HepG2 (cell line): ENCODE measurements around the gene COPE. TPM values are rescaled to one million over a fixed set of nuclear protein-coding genes. Genes with fewer than 3 reads are reported as not detected.

ENCODE experiments used
- ATAC-seq: fragments of 200-7000 bp; cut with Tn5 transposase; 3 replicates; pipeline ENCODE4 v1.9.1; 2020; ENCODE audit warnings: mild to moderate bottlenecking, moderate library complexity
- BruUV-seq: library from RNA; stranded (reverse); fragments of 400-500 nt; replicated peaks from 2 replicates; lab custom pipeline; 2021; lab: Mats Ljungman, UMichigan
- CTCF ChIA-PET: fragments of 300-600 bp; formaldehyde crosslinking; extraction: SDS; loops from one replicate; lab custom pipeline; 2021; ENCODE audit warnings: low total read pairs, inconsistent platforms, low intra/inter-chr PET ratio; lab: Yijun Ruan, JAX
- POLR2A ChIA-PET: fragments of 350-600 bp; sonication (Branson Sonifier 250); formaldehyde crosslinking; loops from one replicate; lab custom pipeline; 2020; ENCODE audit warnings: antibody characterized with exemption, inconsistent platforms; lab: Yijun Ruan, JAX
- DNase-seq: peaks from one replicate; pipeline ENCODE4 v3.0.0-alpha.2; 2015; ENCODE audit warnings: low spot score
- FAIRE-seq: peaks from 3 replicates; lab custom pipeline; 2011; peaks lifted over from hg19 to GRCh38; lab: Jason Lieb, UNC
- H2AFZ ChIP-seq: one replicate; pipeline ENCODE4 v1.6.1; 2011; ENCODE audit warnings: low read length, inconsistent platforms
- H3K27ac ChIP-seq: fragments of 300-600 bp; 3 replicates; pipeline ENCODE4 v1.8.0; 2011; ENCODE audit warnings: mixed run types, mild to moderate bottlenecking, mixed read lengths, low read length, inconsistent platforms; ENCODE audit not compliant: insufficient read depth; ENCODE audit errors: extremely low read length
- H3K27me3 ChIP-seq, 2 experiments: fragments of 200-600 bp in 1 of 2; 2 replicates in 1 of 2; 3 replicates in 1 of 2; pipeline versions ENCODE4 v1.6.0 to v1.8.0; 2011; ENCODE audit warnings: low read length in 2 of 2, mild to moderate bottlenecking in 2 of 2, moderate library complexity in 2 of 2, inconsistent platforms in 1 of 2; ENCODE audit not compliant: insufficient read depth in 2 of 2, control insufficient read depth in 1 of 2
- H3K36me3 ChIP-seq, 2 experiments: fragments of 200-600 bp in 1 of 2; replicated peaks in 1 of 2; 2 replicates in 1 of 2; 3 replicates in 1 of 2; pipeline versions ENCODE4 v1.5.1 to v1.8.0; 2011; ENCODE audit warnings: low read length in 2 of 2, inconsistent platforms in 1 of 2; ENCODE audit not compliant: insufficient read depth in 2 of 2, control insufficient read depth in 1 of 2
- H3K4me1 ChIP-seq: 2 replicates; pipeline ENCODE4 v1.5.1; 2012; ENCODE audit warnings: low read length, inconsistent platforms; ENCODE audit not compliant: insufficient read depth
- H3K4me2 ChIP-seq: 2 replicates; pipeline ENCODE4 v1.6.0; 2011; ENCODE audit warnings: low read depth, low read length, inconsistent platforms
- H3K4me3 ChIP-seq, 3 experiments: fragments of 200-600 bp in 1 of 3; sonication (generic), shearing (Covaris generic) in 1 of 3; replicated peaks in 1 of 3; 2 replicates each; pipeline ENCODE4 v1.5.1; 2011 to 2016; ENCODE audit warnings: low read length in 3 of 3, inconsistent platforms in 2 of 3, low read depth in 2 of 3, mild to moderate bottlenecking in 2 of 3, control low read depth in 1 of 3, mixed read lengths in 1 of 3; ENCODE audit not compliant: insufficient read depth in 1 of 3
- H3K79me2 ChIP-seq: one replicate; pipeline ENCODE4 v1.6.1; 2011; ENCODE audit warnings: low read length, inconsistent platforms; ENCODE audit not compliant: insufficient read depth
- H3K9ac ChIP-seq: 2 replicates; pipeline ENCODE4 v1.6.0; 2011; ENCODE audit warnings: mild to moderate bottlenecking, low read depth, low read length, inconsistent platforms; ENCODE audit not compliant: insufficient read depth
- H3K9me3 ChIP-seq: 2 replicates; pipeline ENCODE4 v1.5.1; 2012; ENCODE audit warnings: mild to moderate bottlenecking, low read length
- H4K20me1 ChIP-seq: 2 replicates; pipeline ENCODE4 v1.6.0; 2011; ENCODE audit warnings: inconsistent platforms, mild to moderate bottlenecking, low read length, moderate library complexity; ENCODE audit not compliant: insufficient read depth
- GLI4 ChIP-seq: sonication (generic); formaldehyde crosslinking; IDR thresholded peaks from 2 replicates; pipeline ENCODE4 v1.5.1; 2020; ENCODE audit warnings: missing genetic modification reagents, mild to moderate bottlenecking, moderate library complexity, borderline replicate concordance
- HDAC1 ChIP-seq: sonication (generic); formaldehyde crosslinking; IDR thresholded peaks from 2 replicates; pipeline ENCODE4 v1.5.1; 2020; ENCODE audit warnings: mild to moderate bottlenecking, missing genetic modification reagents
- HNF1A ChIP-seq, 2 experiments: sonication (generic) in 1 of 2; formaldehyde crosslinking in 1 of 2; IDR thresholded peaks; 2 replicates each; pipeline versions ENCODE4 v1.4.0 to v1.6.1; 2016 to 2020; ENCODE audit warnings: borderline replicate concordance in 1 of 2, low read depth in 1 of 2, mild to moderate bottlenecking in 1 of 2, missing genetic modification reagents in 1 of 2
- HNRNPUL1 ChIP-seq: fragments of 200-400 bp; formaldehyde crosslinking; IDR thresholded peaks from 2 replicates; pipeline ENCODE4 v1.6.1; 2017; ENCODE audit warnings: low read depth, mild to moderate bottlenecking, low read length, moderate library complexity
- NONO ChIP-seq, 2 experiments: fragments of 450-650 bp in 1 of 2; sonication (generic) in 1 of 2; formaldehyde crosslinking in 1 of 2; IDR thresholded peaks in 1 of 2; conservative IDR thresholded peaks in 1 of 2; 2 replicates each; pipeline versions ENCODE4 v1.6.1 to v1.8.0; 2017 to 2022; ENCODE audit warnings: mild to moderate bottlenecking in 1 of 2, missing genetic modification reagents in 1 of 2, moderate library complexity in 1 of 2
- RFXAP ChIP-seq: sonication (generic); formaldehyde crosslinking; IDR thresholded peaks from 2 replicates; pipeline ENCODE4 v1.4.0; 2020; ENCODE audit warnings: missing genetic modification reagents, borderline replicate concordance
- RXRB ChIP-seq: IDR thresholded peaks from 2 replicates; pipeline ENCODE4 v1.6.1; 2016; ENCODE audit warnings: borderline replicate concordance, missing genetic modification reagents, missing compliant biosample characterization
- ZFY ChIP-seq: sonication (generic); formaldehyde crosslinking; IDR thresholded peaks from 2 replicates; pipeline ENCODE4 v1.4.0; 2020; ENCODE audit warnings: missing genetic modification reagents
- ZNF296 ChIP-seq: sonication (generic); formaldehyde crosslinking; conservative IDR thresholded peaks from 2 replicates; pipeline ENCODE4 v1.5.0; 2020; ENCODE audit warnings: mild to moderate bottlenecking, missing genetic modification reagents
- WGBS: methylation state at CpG from one replicate; pipeline ENCODE4 v1.1.6; 2017; ENCODE audit warnings: low lambda C conversion rate; 5-methylcytosine and 5-hydroxymethylcytosine counted together
- in situ Hi-C: cut with HindIII; loops from 2 replicates; pipeline ENCODE4 v1.10.0; 2017; ENCODE audit warnings: low pct_unique_long_range_greater_than_20kb; ENCODE audit not compliant: extremely low pct_ligation_motif_present
- intact Hi-C: fragments of 100-400 bp; cut with micrococcal nuclease; formaldehyde crosslinking; loops from one replicate; pipeline ENCODE4 v1.10.0; 2022; ENCODE audit not compliant: unreplicated experiment
- polyA plus RNA-seq, 8 experiments: library from polyadenylated mRNA; depleted of rRNA in 3 of 8; stranded (reverse) in 7 of 8; unstranded in 1 of 8; fragments of >200 nt; fragmentation: Illumina TruSeq in 4 of 8; extraction: Trizol in 4 of 8; gene quantifications; 2 replicates each; pipeline versions ENCODE4 v1.2.1 to v1.2.3, GENCODE V29; 2011 to 2016; ENCODE audit warnings: low read depth in 4 of 8, missing spikeins in 1 of 8, mixed read lengths in 1 of 8; ENCODE audit not compliant: insufficient read depth in 1 of 8
- total RNA-seq, 5 experiments: library from RNA; depleted of rRNA; stranded (reverse); fragments of >200 nt; fragmentation: Illumina TruSeq; extraction: Trizol; gene quantifications; 2 replicates each; pipeline ENCODE4 v1.2.3, GENCODE V29; 2016; ENCODE audit warnings: low read depth in 1 of 5
- TF ChIP-seq, protein P1 (sequence below): sonication (generic); formaldehyde crosslinking; IDR thresholded peaks from 2 replicates; pipeline ENCODE4 v1.5.0; 2020; ENCODE audit warnings: mild to moderate bottlenecking, missing genetic modification reagents, moderate library complexity
- TF ChIP-seq, protein P2 (sequence below): sonication (generic); formaldehyde crosslinking; IDR thresholded peaks from 2 replicates; pipeline ENCODE4 v1.4.0; 2020; ENCODE audit warnings: mild to moderate bottlenecking, missing genetic modification reagents

The COPE gene
- total and polyA plus RNA-seq, 2 of the 13 experiments (the other 11 are each of a cell fraction or from before 2014, with no cell fraction given), result 189 to 205 TPM

DNA sequence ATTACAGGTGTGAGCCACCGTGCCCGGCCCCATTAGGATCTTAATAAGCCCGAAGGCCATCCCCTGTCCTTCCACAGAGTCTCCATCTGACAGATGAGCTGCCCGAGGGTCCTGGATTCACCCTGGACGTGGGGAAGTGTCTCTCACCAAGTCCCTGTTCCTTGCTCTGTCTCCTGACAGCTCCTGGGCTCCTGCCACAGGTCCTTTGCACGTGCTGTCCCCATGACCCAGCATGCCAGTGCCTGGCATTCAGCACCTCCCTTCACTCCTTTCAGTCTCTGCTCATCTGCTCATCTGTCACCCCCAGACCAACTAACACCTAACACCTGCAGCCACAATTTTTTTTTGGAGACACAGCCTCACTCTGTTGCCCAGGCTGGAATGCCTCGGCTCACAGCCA lies 37.7 kb downstream of the COPE start:
- Histone ChIP-seq H4K20me1 (no peaks in the 10 kb centered on the region), H3K27me3 (no peaks in the 10 kb centered on the region), H3K4me2 (no peak overlapping the region), H3K36me3 (peaks cover 2 to 5% of the 10 kb centered on the region in 2 experiments; a peak in 1 of 5 replicates), H3K79me2 (no peaks in the 10 kb centered on the region), H2AFZ (no peak overlapping the region), H3K9ac (no peak overlapping the region), H3K27ac (no peak overlapping the region), H3K4me3 (no peak overlapping the region), H3K9me3 (no peaks in the 10 kb centered on the region), H3K4me1 (no peaks in the 10 kb centered on the region)
- intact Hi-C loops (no loop called here), in situ Hi-C loops (no loop called here)
- BruUV-seq, result no TSS peak
- POLR2A ChIA-PET, result no interaction called here
- ATAC-seq (no peak), FAIRE-seq (no peak), DNase-seq (no peak)
- CTCF ChIA-PET, result no interaction called here
- WGBS, result 95% methylated on average over 7 of the region's 7 CpGs
- TF ChIP-seq ZFY (CRISPR knock-in tag) (no peak), RXRB (CRISPR knock-in tag) (no peak), NONO (IDR thresholded peaks at IDR 0.05) (no peak), NONO (CRISPR knock-in tag; conservative IDR thresholded peaks at IDR 0.05) (no peak), HNRNPUL1 (no peak), GLI4 (CRISPR knock-in tag) (no peak), ZNF296 (CRISPR knock-in tag) (no peak), HDAC1 (CRISPR knock-in tag) (no peak), RFXAP (no peak), HNF1A (IDR thresholded peaks at IDR 0.05; ENCODE audit: low read depth) (no peak), HNF1A (CRISPR knock-in tag; IDR thresholded peaks at IDR 0.05; ENCODE audit: borderline replicate concordance) (no peak)
- TF ChIP-seq, protein P1, sequence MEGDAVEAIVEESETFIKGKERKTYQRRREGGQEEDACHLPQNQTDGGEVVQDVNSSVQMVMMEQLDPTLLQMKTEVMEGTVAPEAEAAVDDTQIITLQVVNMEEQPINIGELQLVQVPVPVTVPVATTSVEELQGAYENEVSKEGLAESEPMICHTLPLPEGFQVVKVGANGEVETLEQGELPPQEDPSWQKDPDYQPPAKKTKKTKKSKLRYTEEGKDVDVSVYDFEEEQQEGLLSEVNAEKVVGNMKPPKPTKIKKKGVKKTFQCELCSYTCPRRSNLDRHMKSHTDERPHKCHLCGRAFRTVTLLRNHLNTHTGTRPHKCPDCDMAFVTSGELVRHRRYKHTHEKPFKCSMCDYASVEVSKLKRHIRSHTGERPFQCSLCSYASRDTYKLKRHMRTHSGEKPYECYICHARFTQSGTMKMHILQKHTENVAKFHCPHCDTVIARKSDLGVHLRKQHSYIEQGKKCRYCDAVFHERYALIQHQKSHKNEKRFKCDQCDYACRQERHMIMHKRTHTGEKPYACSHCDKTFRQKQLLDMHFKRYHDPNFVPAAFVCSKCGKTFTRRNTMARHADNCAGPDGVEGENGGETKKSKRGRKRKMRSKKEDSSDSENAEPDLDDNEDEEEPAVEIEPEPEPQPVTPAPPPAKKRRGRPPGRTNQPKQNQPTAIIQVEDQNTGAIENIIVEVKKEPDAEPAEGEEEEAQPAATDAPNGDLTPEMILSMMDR (CRISPR knock-in tag), result no peak
- TF ChIP-seq, protein P2, sequence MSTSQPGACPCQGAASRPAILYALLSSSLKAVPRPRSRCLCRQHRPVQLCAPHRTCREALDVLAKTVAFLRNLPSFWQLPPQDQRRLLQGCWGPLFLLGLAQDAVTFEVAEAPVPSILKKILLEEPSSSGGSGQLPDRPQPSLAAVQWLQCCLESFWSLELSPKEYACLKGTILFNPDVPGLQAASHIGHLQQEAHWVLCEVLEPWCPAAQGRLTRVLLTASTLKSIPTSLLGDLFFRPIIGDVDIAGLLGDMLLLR (CRISPR knock-in tag), result no peak
